GM23338 (cell line): ENCODE data around the gene DSG3. TPM values are rescaled to one million over a fixed set of nuclear protein-coding genes. Genes with fewer than 3 reads are reported as not detected.

Experiments
- ATAC-seq: fragments of 200-7000 bp; cut with Tn5 transposase; 3 replicates; pipeline ENCODE4 v1.9.1; 2020
- DNase-seq: peaks from one replicate; pipeline ENCODE4 v3.0.0-alpha.2; 2015; ENCODE audit warnings: low spot score
- H2AFZ ChIP-seq: fragments of 200-600 bp; sonication (generic); 2 replicates; pipeline ENCODE4 v1.8.0; 2016; ENCODE audit warnings: antibody characterized with exemption, mild to moderate bottlenecking, moderate library complexity
- H3F3A ChIP-seq: fragments of 200-600 bp; sonication (generic); replicated peaks from 2 replicates; pipeline ENCODE4 v1.8.0; 2017; ENCODE audit warnings: antibody characterized with exemption, mixed run types, low read depth
- H3K27ac ChIP-seq: fragments of 200-600 bp; sonication (generic); 2 replicates; pipeline ENCODE4 v1.6.1; 2016; ENCODE audit warnings: low read depth
- H3K27me3 ChIP-seq: fragments of 200-600 bp; sonication (generic); 2 replicates; pipeline ENCODE4 v1.8.0; 2016; ENCODE audit warnings: mild to moderate bottlenecking, mixed run types, moderate library complexity; ENCODE audit not compliant: insufficient read depth
- H3K36me3 ChIP-seq: fragments of 200-600 bp; sonication (generic); 2 replicates; pipeline ENCODE4 v1.8.0; 2016; ENCODE audit warnings: mild to moderate bottlenecking; ENCODE audit not compliant: insufficient read depth
- H3K4me1 ChIP-seq: fragments of 200-600 bp; sonication (generic); 2 replicates; pipeline ENCODE4 v1.8.0; 2016; ENCODE audit warnings: mild to moderate bottlenecking, moderate library complexity; ENCODE audit not compliant: insufficient read depth
- H3K4me2 ChIP-seq: fragments of 200-600 bp; sonication (generic); 2 replicates; pipeline ENCODE4 v1.7.1; 2017; ENCODE audit warnings: mixed run types
- H3K4me3 ChIP-seq: fragments of 200-600 bp; sonication (generic); 2 replicates; pipeline ENCODE4 v1.6.1; 2016; ENCODE audit warnings: mixed run types
- H3K79me2 ChIP-seq: fragments of 200-600 bp; sonication (generic); replicated peaks from 2 replicates; pipeline ENCODE4 v1.8.0; 2017; ENCODE audit warnings: mild to moderate bottlenecking; ENCODE audit not compliant: insufficient read depth
- H3K9me2 ChIP-seq: fragments of 200-600 bp; sonication (generic); 2 replicates; pipeline ENCODE4 v1.8.0; 2017; ENCODE audit not compliant: insufficient read depth
- H4K20me1 ChIP-seq: fragments of 200-600 bp; sonication (generic); replicated peaks from 2 replicates; pipeline ENCODE4 v1.8.0; 2017; ENCODE audit warnings: mild to moderate bottlenecking; ENCODE audit not compliant: insufficient read depth
- H3K27ac Mint-ChIP-seq: 2 replicates; pipeline ENCODE4 v1.8.0; 2020; ENCODE audit warnings: inconsistent platforms, mild to moderate bottlenecking, moderate library complexity, mixed read lengths
- H3K27me3 Mint-ChIP-seq: 3 replicates; pipeline ENCODE4 v1.8.0; 2022; ENCODE audit warnings: low read depth, mild to moderate bottlenecking, moderate library complexity, mixed read lengths, inconsistent platforms; ENCODE audit not compliant: insufficient read depth, poor library complexity
- H3K36me3 Mint-ChIP-seq: 3 replicates; pipeline ENCODE4 v1.8.0; 2021; ENCODE audit warnings: low read depth, mild to moderate bottlenecking, inconsistent platforms, moderate library complexity, mixed read lengths
- H3K4me1 Mint-ChIP-seq: 3 replicates; pipeline ENCODE4 v1.8.0; 2020; ENCODE audit warnings: mild to moderate bottlenecking, inconsistent platforms, mixed read lengths
- H3K4me3 Mint-ChIP-seq: 3 replicates; pipeline ENCODE4 v1.8.0; 2021; ENCODE audit warnings: moderate library complexity, mild to moderate bottlenecking, inconsistent platforms, mixed read lengths
- H3K9me3 Mint-ChIP-seq: 3 replicates; pipeline ENCODE4 v1.8.0; 2020; ENCODE audit warnings: moderate library complexity, mild to moderate bottlenecking, inconsistent platforms, mixed read lengths
- ETS1 ChIP-seq: IDR thresholded peaks from 2 replicates; pipeline ENCODE4 v1.6.1; 2016; ENCODE audit warnings: antibody characterized with exemption
- EZH2 ChIP-seq: fragments of 200-600 bp; sonication (generic); IDR thresholded peaks from one replicate; pipeline ENCODE4 v1.8.0; 2017; ENCODE audit warnings: antibody characterized with exemption, mild to moderate bottlenecking, low read depth; ENCODE audit not compliant: unreplicated experiment
- EZH2phosphoT487 ChIP-seq: fragments of 200-600 bp; sonication (generic); IDR thresholded peaks from one replicate; pipeline ENCODE4 v1.8.1; 2018; ENCODE audit warnings: antibody characterized with exemption; ENCODE audit not compliant: unreplicated experiment
- JUNB ChIP-seq: IDR thresholded peaks from one replicate; pipeline ENCODE4 v1.6.1; 2016; ENCODE audit warnings: antibody characterized with exemption; ENCODE audit not compliant: unreplicated experiment
- NANOG ChIP-seq: IDR thresholded peaks from 2 replicates; pipeline ENCODE4 v1.6.1; 2016; ENCODE audit warnings: antibody characterized with exemption, borderline replicate concordance
- STAT1 ChIP-seq: IDR thresholded peaks from one replicate; pipeline ENCODE4 v1.6.1; 2016; ENCODE audit warnings: antibody characterized with exemption; ENCODE audit not compliant: unreplicated experiment
- ZNF114 ChIP-seq: fragments of 250-450 bp; sonication (Bioruptor Pico); IDR thresholded peaks from 2 replicates; pipeline ENCODE4 v1.5.0; 2020; ENCODE audit warnings: mild to moderate bottlenecking, moderate library complexity
- polyA plus RNA-seq: library from polyadenylated mRNA; unstranded; fragments of >200 nt; fragmentation: Nextera tagmentation; extraction: Ambion mirVana; gene quantifications from 2 replicates; pipeline ENCODE4 v1.2.1, GENCODE V29; 2016
- total RNA-seq: library from RNA; depleted of rRNA; stranded (reverse); fragments of >200 nt; shearing (Covaris generic); gene quantifications from 2 replicates; pipeline ENCODE4 v1.2.3, GENCODE V29; 2014
- TF ChIP-seq, protein P1 (sequence below): IDR thresholded peaks from one replicate; pipeline ENCODE4 v1.6.1; 2018; ENCODE audit warnings: antibody characterized with exemption; ENCODE audit not compliant: unreplicated experiment
- TF ChIP-seq, protein P2 (sequence below), 2 experiments: fragments of 200-600 bp in 1 of 2; sonication (generic) in 1 of 2; conservative IDR thresholded peaks; 2 replicates each; pipeline versions ENCODE4 v1.5.1 to v1.6.1; 2016 to 2017; ENCODE audit warnings: antibody characterized with exemption in 2 of 2, low read depth in 2 of 2, mild to moderate bottlenecking in 2 of 2, moderate library complexity in 1 of 2
- TF ChIP-seq, protein P3 (sequence below): fragments of 250-450 bp; sonication (Bioruptor Pico); IDR thresholded peaks from 2 replicates; pipeline ENCODE4 v1.5.0; 2020; ENCODE audit warnings: mild to moderate bottlenecking, moderate library complexity

The DSG3 gene
- total and polyA plus RNA-seq, 2 experiments from 2014 or later, result 0.05 to 0.24 TPM

- no peaks in the 10 kb centered on the region for H3K27me3 Mint-ChIP-seq
- no peaks in the 10 kb centered on the region for H3K27me3 ChIP-seq
- H3K4me1 Mint-ChIP-seq, result peaks cover 9% of the 10 kb centered on the region; the same call in 2 of the 3 replicates
- no peaks in the 10 kb centered on the region for H4K20me1 ChIP-seq
- H3K27ac Mint-ChIP-seq, result no peak overlapping the region
- H3K79me2 ChIP-seq, result no peaks in the 10 kb centered on the region
- TF ChIP-seq EZH2phosphoT487, result no peak
- TF ChIP-seq EZH2, result no peak
- TF ChIP-seq NANOG, result no peak
- TF ChIP-seq, protein P1, sequence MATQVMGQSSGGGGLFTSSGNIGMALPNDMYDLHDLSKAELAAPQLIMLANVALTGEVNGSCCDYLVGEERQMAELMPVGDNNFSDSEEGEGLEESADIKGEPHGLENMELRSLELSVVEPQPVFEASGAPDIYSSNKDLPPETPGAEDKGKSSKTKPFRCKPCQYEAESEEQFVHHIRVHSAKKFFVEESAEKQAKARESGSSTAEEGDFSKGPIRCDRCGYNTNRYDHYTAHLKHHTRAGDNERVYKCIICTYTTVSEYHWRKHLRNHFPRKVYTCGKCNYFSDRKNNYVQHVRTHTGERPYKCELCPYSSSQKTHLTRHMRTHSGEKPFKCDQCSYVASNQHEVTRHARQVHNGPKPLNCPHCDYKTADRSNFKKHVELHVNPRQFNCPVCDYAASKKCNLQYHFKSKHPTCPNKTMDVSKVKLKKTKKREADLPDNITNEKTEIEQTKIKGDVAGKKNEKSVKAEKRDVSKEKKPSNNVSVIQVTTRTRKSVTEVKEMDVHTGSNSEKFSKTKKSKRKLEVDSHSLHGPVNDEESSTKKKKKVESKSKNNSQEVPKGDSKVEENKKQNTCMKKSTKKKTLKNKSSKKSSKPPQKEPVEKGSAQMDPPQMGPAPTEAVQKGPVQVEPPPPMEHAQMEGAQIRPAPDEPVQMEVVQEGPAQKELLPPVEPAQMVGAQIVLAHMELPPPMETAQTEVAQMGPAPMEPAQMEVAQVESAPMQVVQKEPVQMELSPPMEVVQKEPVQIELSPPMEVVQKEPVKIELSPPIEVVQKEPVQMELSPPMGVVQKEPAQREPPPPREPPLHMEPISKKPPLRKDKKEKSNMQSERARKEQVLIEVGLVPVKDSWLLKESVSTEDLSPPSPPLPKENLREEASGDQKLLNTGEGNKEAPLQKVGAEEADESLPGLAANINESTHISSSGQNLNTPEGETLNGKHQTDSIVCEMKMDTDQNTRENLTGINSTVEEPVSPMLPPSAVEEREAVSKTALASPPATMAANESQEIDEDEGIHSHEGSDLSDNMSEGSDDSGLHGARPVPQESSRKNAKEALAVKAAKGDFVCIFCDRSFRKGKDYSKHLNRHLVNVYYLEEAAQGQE, result no peak
- TF ChIP-seq JUNB, result no peak
- TF ChIP-seq, protein P2, sequence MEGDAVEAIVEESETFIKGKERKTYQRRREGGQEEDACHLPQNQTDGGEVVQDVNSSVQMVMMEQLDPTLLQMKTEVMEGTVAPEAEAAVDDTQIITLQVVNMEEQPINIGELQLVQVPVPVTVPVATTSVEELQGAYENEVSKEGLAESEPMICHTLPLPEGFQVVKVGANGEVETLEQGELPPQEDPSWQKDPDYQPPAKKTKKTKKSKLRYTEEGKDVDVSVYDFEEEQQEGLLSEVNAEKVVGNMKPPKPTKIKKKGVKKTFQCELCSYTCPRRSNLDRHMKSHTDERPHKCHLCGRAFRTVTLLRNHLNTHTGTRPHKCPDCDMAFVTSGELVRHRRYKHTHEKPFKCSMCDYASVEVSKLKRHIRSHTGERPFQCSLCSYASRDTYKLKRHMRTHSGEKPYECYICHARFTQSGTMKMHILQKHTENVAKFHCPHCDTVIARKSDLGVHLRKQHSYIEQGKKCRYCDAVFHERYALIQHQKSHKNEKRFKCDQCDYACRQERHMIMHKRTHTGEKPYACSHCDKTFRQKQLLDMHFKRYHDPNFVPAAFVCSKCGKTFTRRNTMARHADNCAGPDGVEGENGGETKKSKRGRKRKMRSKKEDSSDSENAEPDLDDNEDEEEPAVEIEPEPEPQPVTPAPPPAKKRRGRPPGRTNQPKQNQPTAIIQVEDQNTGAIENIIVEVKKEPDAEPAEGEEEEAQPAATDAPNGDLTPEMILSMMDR (conservative IDR thresholded peaks at IDR 0.05; ENCODE audit: low read depth in 2 of 2), result no peak
- no peak for TF ChIP-seq STAT1
- TF ChIP-seq ETS1, result no peak
- no peak overlapping the region for H3K4me3 Mint-ChIP-seq
- H3K4me3 ChIP-seq, result no peak overlapping the region
- H3K36me3 Mint-ChIP-seq, result peaks cover 4% of the 10 kb centered on the region; the same call in 1 of the 3 replicates
- no peak overlapping the region for H2AFZ ChIP-seq
- no peak for ATAC-seq
- no peaks in the 10 kb centered on the region for H3K36me3 ChIP-seq
- H3F3A ChIP-seq, result no peaks in the 10 kb centered on the region
- 0 out of 2 replicates have a peak, but pooled peaks cover 4% of the 10 kb centered on the region for H3K9me2 ChIP-seq
- H3K9me3 Mint-ChIP-seq, result peaks cover 5% of the 10 kb centered on the region; the same call in 2 of the 3 replicates
- no peak overlapping the region for H3K4me2 ChIP-seq
- no peaks in the 10 kb centered on the region; the same call in 1 of the 2 replicates for H3K4me1 ChIP-seq
- DNase-seq, result no peak
- H3K27ac ChIP-seq, result no peak overlapping the region
Measured at GRCh38 chr18:31483396-31483795, 35.9 kb downstream of the DSG3 start.

DNA sequence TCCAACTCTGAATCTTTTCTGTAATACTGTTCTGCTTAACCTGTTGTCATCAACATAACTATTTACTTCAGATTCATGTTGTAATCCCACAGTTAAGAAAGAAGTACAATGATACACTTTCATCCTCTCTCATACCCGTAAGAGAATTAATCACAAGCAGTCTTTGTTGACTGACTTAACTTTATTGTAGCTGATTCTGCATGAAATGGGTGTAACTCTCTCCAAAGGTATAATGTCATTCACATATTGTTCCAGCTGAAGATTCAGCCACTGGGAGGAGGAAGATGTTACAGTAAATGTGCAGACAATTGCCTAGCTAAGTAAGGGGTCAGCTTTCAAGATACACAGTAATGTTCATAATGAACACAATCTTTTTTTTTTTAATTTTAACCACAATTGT, 36.9 kb downstream of the DSG3 start:
- H3K4me3 Mint-ChIP-seq, result no peak overlapping the region
- peaks cover 9% of the 10 kb centered on the region; the same call in 2 of the 3 replicates for H3K4me1 Mint-ChIP-seq
- Histone ChIP-seq H3K4me1 (no peaks in the 10 kb centered on the region; the same call in 1 of the 2 replicates), H2AFZ (no peak overlapping the region), H3K27ac (no peak overlapping the region), H4K20me1 (no peaks in the 10 kb centered on the region), H3K4me3 (no peak overlapping the region), H3F3A (no peaks in the 10 kb centered on the region), H3K9me2 (0 out of 2 replicates have a peak, but pooled peaks cover 4% of the 10 kb centered on the region), H3K4me2 (no peak overlapping the region), H3K36me3 (no peaks in the 10 kb centered on the region), H3K27me3 (no peaks in the 10 kb centered on the region), H3K79me2 (no peaks in the 10 kb centered on the region)
- no peaks in the 10 kb centered on the region for H3K9me3 Mint-ChIP-seq
- no peak for DNase-seq
- no peaks in the 10 kb centered on the region for H3K36me3 Mint-ChIP-seq
- H3K27ac Mint-ChIP-seq, result no peak overlapping the region
- H3K27me3 Mint-ChIP-seq, result peaks cover 4% of the 10 kb centered on the region
- no peak for ATAC-seq
- no peak for TF ChIP-seq EZH2phosphoT487
- TF ChIP-seq ZNF114, result no peak
- TF ChIP-seq, protein P3, sequence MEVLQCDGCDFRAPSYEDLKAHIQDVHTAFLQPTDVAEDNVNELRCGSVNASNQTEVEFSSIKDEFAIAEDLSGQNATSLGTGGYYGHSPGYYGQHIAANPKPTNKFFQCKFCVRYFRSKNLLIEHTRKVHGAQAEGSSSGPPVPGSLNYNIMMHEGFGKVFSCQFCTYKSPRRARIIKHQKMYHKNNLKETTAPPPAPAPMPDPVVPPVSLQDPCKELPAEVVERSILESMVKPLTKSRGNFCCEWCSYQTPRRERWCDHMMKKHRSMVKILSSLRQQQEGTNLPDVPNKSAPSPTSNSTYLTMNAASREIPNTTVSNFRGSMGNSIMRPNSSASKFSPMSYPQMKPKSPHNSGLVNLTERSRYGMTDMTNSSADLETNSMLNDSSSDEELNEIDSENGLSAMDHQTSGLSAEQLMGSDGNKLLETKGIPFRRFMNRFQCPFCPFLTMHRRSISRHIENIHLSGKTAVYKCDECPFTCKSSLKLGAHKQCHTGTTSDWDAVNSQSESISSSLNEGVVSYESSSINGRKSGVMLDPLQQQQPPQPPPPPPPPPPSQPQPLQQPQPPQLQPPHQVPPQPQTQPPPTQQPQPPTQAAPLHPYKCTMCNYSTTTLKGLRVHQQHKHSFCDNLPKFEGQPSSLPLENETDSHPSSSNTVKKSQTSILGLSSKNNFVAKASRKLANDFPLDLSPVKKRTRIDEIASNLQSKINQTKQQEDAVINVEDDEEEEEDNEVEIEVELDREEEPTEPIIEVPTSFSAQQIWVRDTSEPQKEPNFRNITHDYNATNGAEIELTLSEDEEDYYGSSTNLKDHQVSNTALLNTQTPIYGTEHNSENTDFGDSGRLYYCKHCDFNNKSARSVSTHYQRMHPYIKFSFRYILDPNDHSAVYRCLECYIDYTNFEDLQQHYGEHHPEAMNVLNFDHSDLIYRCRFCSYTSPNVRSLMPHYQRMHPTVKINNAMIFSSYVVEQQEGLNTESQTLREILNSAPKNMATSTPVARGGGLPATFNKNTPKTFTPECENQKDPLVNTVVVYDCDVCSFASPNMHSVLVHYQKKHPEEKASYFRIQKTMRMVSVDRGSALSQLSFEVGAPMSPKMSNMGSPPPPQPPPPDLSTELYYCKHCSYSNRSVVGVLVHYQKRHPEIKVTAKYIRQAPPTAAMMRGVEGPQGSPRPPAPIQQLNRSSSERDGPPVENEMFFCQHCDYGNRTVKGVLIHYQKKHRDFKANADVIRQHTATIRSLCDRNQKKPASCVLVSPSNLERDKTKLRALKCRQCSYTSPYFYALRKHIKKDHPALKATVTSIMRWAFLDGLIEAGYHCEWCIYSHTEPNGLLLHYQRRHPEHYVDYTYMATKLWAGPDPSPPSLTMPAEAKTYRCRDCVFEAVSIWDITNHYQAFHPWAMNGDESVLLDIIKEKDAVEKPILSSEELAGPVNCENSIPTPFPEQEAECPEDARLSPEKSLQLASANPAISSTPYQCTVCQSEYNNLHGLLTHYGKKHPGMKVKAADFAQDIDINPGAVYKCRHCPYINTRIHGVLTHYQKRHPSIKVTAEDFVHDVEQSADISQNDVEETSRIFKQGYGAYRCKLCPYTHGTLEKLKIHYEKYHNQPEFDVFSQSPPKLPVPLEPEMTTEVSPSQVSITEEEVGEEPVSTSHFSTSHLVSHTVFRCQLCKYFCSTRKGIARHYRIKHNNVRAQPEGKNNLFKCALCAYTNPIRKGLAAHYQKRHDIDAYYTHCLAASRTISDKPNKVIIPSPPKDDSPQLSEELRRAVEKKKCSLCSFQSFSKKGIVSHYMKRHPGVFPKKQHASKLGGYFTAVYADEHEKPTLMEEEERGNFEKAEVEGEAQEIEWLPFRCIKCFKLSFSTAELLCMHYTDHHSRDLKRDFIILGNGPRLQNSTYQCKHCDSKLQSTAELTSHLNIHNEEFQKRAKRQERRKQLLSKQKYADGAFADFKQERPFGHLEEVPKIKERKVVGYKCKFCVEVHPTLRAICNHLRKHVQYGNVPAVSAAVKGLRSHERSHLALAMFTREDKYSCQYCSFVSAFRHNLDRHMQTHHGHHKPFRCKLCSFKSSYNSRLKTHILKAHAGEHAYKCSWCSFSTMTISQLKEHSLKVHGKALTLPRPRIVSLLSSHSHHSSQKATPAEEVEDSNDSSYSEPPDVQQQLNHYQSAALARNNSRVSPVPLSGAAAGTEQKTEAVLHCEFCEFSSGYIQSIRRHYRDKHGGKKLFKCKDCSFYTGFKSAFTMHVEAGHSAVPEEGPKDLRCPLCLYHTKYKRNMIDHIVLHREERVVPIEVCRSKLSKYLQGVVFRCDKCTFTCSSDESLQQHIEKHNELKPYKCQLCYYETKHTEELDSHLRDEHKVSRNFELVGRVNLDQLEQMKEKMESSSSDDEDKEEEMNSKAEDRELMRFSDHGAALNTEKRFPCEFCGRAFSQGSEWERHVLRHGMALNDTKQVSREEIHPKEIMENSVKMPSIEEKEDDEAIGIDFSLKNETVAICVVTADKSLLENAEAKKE (CRISPR knock-in tag), result no peak
